GM19240 (cell line): Measurements from ENCODE around the gene KLF6.

ENCODE experiments used
- DNase-seq: peaks from one replicate; pipeline ENCODE4 v3.0.0; 2011; ENCODE audit warnings: low spot score; ENCODE audit not compliant: insufficient read length

The KLF6 gene

DNA sequence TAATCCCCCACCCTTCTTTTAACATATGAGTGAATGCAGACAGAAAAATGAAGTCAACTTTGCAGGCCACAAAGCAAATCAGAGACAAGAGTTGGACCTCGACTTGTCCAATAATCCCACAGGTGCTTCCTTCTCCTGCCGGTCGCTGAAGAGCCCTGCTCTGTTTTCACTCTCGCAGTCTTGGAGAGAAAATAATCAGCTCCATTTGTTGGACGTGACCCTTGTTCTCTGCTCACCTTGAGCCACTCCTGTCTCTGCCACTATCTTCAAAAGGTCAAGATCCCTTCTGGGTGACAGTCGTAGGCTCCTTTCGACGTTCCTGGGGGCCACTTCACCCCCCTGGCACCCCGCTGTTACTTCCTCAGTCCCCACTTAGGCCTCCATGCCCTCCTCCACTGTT lies 2.8 kb upstream of the KLF6 start:
- DNase-seq: no peak

DNA sequence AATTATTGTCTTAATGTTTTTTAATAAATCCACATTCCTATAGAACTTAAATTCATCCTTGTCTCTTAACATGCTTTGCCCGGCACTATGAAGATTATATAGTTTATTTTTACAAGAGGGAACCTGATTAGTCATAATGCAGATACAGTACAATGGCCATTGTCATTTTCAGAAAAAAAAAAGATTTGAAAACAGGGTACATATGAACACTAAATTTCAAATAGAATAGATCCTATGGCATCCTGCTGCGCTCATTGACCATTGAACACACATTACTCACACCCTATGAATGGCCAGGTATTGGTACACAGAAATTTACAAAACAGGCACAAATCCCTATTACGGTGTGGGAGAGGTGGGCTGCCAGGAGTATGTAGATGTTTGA lies 2.0 kb upstream of the KLF6 start:
- DNase-seq: no peak

DNA sequence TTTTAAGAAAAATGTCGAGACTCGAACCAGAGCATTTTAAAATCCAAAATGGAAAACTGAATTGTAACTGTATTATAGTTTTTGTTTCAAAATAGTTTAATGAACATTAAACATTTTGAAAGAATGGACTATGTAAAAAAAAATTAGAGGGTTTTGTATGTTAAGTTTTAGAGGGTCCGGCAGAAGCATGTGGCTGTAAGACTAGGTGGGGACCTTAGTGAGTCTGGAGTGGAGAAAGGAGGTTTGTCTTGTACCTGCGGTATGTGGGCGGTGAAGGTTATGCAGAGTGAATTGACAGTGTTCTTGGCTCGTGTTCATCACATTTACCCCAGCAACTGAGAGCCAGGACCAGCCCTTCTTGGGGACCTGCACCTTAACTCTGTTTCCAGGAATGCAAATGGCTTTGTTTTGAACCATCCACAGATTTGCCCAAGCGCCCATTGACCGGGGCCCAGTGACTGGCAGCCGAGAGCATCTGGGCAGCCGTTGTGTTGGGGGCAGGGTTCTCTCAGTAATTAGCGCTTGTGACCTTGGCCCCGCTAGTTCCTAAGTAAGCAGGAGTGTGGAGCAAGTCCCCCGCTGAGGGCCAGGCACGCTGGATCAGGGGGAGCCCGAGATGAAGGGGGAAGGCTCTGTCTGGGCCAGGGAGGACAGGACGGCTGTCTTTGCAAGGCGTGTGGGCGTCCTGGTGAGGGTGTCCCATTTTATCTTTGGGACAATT lies 1.4 kb upstream of the KLF6 start:
- DNase-seq: no peak

DNA sequence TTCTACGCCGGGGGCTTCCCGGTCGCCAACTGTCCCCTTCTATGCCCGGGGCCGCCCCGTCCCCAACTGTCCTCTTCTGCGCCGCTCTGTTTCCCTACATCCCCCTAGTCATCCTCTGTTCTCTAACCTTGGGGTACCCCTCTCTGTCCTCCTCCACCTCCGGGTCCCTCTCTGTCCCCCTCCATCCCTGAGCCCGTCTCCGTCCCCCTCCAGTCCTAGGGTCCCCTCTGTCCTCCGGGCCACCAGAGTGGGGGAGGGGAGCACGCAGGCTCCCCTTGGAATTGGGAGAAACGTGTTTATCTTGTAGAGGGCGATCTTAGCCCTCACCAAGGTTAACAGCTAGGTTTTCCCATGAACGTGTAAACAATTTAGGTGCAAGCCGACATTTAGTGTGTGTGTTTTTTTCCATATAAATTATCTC lies 852 bp upstream of the KLF6 start:
- DNase-seq: no peak

DNA sequence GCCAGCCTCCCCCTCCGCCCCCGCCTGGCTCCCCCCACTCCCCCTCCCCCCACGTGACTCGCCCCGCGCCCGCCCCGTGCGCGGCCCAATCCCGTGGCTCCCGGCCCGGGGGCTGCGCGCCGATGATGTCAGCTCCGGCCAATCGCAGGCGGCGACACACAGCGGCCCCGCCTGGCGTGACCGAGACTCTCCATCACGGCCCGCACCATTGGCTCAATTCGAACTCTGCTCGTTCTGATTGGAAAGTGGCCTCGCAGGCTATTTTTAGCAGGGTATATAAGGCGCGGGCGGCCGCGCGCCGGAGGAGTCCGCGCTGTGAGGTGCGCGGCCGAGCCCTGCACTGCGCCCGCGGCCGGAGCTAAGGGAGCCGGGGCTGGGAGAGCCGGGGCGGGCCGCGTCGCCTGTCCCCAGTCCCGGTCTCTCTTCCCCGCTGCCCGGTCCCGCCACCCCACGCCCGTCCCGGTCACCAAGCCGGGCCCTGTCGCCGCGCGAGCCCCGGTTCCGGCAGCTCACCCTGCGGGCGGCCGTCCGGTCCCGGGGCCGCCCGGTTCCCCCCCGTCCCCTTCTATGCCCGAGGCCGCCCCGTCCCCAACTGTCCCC lies 342 bp upstream of the KLF6 start:
- peak; percentile 82 for DNase-seq

DNA sequence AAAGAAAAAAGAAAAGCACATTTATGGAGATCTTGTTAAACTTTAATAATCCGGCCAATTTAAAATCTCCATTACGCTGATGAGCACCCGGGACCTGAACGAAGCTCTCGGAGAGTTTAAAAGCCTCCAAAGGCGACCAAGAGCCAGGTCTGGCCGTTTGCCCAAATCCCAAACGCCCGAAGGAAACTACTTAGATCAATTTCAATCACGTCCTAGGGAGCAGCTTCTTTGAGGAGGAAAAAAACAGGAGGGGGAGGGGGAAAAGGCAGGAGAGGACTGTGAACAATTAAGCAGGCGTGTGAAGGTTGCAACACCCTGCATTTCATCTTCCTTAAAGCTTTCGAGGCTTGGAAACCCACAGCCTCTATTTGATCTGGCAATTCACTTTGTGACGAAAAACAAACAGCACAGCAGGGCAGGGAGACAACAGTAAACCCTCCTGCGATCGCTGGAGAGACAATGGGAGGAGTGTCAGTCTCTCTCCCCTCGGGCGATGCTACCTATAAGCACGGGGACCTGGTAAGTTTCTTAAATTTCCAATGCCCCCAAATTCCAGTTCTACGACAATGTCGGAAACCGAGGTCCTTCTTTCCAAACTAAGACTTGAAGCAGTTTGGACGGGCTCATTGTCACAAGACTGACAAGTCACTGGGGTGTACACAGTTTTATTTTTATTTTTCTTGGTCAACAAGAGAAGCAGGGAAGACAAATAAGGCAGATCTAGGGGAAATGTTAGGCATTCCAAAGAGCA lies 1.2 kb downstream of the KLF6 start:
- DNase-seq: no peak

DNA sequence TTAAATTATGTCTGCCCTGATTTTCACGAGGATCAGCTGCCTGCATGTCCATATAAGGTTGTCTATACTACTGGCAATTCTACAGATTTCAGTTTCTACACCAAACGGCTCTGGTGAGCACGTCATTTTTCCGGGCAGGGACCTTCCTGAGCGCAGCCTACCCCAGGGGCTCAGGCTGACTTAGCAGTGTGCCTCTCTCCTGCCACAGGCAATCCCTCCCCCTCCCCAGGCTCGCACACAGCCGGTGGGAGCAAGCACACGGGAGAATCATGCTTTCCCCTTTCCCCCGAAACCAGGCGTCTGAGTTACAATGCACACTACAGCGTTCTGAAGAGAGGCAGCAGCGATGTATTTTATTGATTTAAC lies 1.7 kb downstream of the KLF6 start:
- DNase-seq: peak; percentile 65

DNA sequence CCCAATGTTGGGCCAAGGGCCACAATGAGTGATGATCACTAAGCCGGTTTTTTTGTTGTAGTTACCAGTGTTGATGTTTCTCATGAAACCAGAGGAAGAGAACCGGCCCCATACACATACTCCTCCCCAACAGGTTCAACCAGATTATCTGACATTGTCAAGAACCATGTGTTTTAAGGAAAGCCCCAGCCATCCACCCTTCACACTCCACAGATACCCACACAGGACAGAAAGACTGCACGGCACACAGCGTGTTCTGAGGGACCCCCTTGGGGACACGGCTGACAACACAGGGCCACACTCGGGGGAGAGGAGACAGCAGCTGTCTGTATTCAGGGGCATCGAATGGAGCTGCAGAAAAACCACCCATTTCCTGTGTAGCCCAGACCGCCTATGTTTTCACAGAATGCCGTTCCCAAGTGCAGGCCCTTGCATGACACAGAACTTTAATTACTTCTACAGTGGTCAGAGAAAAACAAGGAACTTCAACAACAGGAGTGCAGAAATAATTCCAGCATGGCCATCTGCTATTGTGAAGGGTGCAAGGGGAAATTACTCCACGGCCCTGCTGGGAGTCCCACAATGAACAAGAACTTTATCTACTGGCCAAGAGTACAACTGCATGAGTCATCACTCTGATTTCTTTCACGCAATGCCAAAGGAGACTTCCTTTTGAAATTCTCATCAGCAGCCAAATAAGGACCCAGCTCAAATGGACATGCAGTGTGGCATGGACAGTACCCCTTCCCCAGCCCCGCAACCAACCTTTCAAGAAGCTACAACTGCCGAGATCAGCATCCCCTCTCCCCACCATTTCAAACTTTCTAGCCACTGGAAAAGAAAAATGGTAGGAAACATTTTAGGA lies 2.3 kb downstream of the KLF6 start:
- DNase-seq: no peak

DNA sequence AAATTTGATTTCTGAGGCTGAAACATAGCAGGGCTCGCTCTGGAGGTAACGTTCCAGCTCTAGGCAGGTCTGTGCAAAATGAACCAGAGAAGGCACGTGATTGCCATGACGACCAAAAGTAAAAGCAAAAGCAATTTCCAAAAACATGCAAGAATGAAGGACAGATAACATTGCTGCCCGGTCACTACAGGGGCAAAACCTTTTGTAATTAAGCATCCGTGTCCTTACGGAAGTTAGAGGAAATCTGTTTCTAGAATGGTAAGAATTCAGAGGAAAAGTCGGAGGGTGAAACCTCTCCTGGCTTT lies 2.9 kb downstream of the KLF6 start:
- DNase-seq: no peak

DNA sequence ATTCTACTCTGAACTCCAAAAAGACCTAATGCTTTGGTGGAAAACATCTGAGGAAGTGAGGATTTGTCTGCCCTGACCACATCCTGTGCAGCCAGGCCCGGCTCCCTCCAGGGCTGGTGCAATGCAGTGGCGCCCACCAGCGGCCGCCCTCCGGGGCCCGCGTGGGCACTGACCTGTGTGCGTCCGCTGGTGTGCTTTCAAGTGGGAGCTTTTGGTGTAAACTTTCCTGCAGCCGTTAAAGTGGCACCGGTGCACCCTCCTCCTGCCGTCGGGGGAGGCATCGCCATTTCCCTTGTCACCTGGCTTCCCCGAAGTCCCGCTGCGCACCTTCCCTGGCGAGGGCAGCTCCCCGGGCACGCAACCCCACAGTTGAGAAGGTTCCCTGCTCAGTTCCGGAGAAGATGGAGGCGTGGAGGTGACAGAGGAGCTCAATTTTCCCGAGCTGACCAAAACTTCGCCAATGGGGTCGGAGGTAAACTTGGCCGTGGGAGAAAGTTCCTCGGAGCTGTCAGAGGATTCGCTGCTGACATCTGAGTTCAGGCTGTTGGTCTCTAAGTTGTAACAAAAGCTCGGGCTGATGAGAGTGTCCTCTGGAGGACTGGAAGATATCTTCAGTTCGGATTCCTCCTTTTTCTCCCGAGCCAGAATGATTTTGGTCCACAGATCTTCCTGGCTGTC lies 3.4 kb downstream of the KLF6 start:
- no peak for DNase-seq

DNA sequence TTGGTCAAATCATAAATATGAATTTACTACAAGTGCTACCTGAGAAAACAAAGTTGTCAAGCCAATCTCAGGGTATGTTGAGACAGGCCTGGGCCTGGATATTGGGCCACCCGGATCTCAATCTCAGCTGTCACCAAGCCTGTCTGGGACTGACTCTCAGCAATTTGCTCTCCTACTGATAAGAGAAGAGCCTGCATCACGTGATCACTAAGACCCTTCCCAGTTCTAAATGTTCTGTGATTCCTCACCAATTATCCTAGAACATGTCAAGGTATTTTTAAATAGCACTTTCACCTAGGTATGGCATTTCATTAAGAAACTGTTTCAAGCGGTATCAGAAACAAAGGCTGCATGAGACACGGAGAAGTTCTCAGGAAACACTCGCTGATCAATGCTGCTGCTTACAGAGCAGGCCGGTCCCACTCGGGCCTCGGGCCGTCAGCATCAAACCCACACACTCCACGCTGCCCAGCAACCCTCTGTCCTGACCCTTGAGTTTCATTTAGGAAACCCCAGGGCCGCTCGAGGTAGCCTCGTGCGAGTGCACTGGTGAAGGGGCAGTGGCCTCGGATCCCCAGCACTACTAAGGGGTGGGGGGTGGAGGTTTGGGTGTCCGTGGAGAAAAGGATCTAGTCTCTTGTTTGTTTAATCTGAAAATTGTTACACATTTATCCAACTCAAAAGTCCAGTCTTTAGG lies 4.1 kb downstream of the KLF6 start:
- no peak for DNase-seq

DNA sequence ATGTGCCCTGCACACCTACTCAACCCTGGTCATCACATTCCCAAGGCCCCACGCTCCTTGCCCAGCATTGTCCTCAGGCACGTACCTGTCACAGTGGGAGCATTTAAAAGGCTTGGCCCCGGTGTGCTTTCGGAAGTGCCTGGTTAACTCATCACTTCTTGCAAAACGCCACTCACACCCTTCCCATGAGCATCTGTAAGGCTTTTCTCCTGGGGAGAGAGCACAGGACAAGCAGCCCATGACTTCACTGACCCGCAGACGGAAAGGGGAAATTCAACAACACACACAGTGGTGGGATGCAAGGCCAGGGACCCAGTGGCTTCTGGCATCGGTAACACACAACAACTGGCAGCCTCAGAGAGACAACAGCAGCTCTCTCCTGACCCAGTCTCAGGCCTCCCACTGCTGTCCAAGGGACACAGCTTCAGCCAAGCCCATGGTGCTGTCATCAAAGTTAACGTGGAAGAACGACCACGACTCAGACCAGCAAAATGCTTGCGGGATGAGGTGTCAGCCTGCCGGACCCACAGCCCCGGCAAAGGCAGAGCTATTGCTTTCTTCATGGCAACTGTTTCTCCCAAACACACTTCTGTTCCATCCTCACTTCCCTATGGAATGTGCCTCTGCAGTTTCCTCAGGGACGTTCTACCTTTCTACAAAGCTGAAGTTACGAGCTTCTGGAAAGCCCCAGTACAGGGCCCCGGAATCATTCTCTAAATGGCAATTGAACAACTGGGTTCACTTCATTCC lies 4.8 kb downstream of the KLF6 start:
- no peak for DNase-seq

DNA sequence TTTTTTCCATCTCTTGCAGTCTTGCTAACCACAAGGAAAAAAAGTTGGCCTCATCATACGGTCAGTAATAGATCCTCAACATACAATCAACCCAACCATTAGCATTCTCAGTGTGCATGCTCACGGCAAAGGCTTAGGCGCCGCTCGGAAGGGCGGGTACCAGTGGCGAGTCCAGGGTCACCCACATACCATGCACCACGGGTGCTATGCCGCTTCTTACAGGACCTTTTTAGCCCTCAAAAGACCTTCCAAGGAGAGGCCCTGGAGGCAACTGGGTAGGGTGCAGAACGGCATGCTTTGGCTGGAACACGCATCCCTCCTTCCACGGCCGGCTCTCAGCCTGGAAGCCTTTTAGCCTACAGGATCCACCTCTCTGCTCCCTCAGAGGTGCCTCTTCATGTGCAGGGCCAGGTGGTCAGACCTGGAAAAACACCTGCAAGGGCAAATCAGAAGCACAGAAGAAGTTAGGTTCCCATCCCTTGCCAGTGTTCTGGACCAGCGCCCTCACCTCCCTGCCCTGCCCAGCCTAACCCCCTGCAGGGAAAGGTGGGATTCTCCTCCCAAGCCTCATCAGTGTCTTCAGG lies 5.8 kb downstream of the KLF6 start:
- DNase-seq: no peak

DNA sequence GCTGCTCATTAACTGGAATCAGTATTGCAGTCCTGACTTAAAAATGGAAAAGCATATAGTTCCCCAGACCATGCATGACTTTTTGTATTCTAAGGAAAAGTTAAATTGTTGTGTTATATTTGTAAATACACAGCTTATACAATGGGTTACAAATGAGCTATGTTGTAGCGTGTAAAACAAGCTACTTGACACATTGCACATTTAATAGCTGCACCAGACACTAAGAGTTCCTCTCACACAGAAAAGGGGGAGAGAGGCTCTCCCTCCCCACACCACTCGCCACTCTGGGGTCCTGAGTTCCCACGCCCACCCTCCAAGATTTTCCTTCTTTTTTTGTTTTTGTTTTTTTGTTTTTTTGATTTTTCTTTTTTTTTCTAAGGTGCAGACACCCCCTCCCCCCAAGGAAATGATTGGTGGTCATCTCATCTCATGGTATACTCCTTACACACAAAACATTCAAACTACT lies 6.3 kb downstream of the KLF6 start:
- no peak for DNase-seq

DNA sequence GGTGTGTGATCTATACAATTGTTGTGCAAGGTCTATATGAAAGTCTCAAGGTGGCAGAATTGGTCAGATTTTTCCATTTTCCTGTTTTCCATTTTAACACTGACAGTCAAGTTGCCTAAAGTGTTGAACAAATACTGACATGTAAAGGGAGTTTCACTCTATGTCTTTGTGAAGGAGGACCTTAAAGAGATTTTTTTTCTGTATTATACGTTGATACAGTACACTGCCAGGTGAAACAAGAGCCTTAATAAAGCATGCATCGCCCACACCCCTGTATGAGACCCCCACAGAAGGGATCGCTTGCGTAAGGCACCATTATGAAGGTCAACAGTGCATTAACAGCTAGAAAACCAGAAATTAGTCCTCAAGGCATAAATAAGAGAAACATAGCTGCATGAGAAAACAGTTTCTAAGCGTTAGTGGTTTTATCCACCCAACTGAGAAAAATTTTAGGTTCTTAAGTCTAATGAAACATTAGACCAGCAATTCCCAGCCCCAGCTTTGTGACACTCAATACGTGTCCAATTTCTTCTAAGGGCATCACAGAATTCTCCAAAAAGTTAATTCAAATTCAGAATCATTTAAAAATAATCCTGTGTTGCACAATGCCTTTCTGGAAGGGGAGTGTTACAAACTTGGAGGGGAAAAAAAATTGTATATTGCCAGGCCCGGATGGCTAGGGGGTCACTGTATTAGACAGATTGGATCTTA lies 6.9 kb downstream of the KLF6 start:
- DNase-seq: no peak

DNA sequence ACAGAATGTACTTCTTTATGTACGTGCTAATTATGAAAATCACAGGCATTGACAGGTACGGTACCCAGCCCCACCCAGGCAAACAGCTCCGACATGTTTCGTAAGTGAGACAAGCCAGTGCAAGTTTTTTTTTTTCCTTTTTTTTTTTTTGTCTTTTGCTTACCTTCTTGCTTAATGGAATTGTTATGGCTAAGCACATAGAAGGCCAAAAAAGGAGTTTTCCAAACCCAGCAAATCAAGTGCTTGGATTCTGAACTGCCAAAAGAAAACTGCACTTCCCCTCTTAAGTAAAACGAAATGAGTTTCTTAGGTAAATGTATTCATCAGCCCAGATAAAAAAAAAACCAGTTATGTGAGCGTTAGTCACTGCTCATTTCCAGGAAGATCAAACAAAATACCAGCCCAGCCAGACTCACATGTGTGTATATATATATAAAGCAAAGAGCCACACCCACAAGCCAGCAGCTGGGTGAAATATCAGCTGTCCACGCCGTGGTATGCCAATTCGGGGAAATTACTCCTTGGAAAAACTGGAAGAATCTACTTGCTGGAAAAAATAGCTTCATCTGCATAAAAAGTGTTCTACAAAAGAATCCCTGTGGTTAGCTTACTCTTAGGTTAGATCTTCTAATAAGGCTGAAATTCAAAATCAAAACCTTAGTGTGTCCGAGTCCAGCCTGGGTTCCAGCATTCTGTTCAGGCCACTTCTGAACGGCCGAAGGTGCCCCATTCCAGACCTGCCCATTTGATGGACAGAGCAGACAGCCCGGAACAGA lies 8.0 kb downstream of the KLF6 start:
- DNase-seq: no peak

DNA sequence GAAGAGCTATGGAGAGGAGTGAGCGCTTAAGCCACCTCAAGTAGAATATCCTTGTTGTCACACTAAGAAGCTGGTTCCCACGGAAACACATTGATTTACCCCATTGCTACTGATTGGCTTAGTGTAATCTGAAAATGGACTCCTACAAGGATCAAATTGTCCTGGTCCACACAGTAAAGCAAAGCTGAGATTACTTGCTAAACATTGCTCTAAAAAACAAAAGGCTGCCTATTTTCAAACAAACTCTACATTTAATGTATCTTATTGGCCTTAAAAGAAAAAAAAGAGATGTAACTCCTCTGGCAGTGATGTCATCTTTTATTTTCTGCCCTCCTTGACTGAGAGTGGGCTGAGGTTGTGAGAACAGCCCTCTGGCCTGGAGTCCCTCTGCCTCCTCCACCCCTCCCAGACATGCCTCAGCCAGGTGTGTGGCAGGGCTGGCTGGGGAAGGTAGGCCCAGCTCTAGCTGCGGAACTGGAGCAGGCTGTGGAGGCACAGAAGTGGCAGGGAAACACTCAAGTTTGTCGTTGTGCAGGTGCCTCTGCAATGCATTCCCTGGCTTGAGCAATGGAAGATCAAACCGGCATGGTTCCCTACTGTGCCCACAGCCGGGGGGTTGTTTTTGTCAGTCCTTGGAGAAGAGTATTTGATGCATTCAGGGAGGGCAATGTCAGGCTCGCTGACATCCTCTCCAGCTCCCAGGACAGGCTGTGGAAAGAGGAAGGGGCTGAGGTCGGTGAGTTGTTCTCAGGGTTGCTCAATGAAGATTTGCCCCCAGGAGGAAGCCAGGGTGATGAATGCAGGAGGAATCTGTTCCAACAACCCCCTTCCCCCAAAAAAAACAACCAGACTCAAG lies 9.1 kb downstream of the KLF6 start:
- DNase-seq: no peak
